ENCODE results near the gene SCYGR5.

The SCYGR5 gene

GRCh38 chr2:227706859-227707258, 40.3 kb downstream of the SCYGR5 start:
- Mint-ChIP-seq H3K27ac (no peak overlapping the region), H3K36me3 (no peaks in the 10 kb centered on the region), H3K4me3 (no peak overlapping the region), H3K9me3 (ENCODE audit: low read depth) (no peaks in the 10 kb centered on the region), H3K27me3 (peaks cover 5% of the 10 kb centered on the region), H3K4me1 (ENCODE audit: low read depth) (no peaks in the 10 kb centered on the region)

GRCh38 chr2:227707390-227707789, 40.8 kb downstream of the SCYGR5 start:
- no peak overlapping the region for H3K27ac Mint-ChIP-seq
- H3K27me3 Mint-ChIP-seq, result peaks cover 3% of the 10 kb centered on the region
- H3K4me1 Mint-ChIP-seq (ENCODE audit: low read depth), result no peaks in the 10 kb centered on the region
- H3K9me3 Mint-ChIP-seq (ENCODE audit: low read depth), result no peaks in the 10 kb centered on the region
- no peak overlapping the region for H3K4me3 Mint-ChIP-seq
- no peaks in the 10 kb centered on the region for H3K36me3 Mint-ChIP-seq

- Mint-ChIP-seq H3K27me3 (peaks cover 3% of the 10 kb centered on the region), H3K9me3 (ENCODE audit: low read depth) (no peaks in the 10 kb centered on the region), H3K36me3 (no peaks in the 10 kb centered on the region), H3K4me1 (ENCODE audit: low read depth) (no peaks in the 10 kb centered on the region), H3K27ac (no peak overlapping the region), H3K4me3 (no peak overlapping the region)
These were observed 44.4 kb downstream of the SCYGR5 start for GRCh38 chr2:227710986-227711385.

- peaks cover 5% of the 10 kb centered on the region for H3K27me3 Mint-ChIP-seq
- no peaks in the 10 kb centered on the region for H3K9me3 Mint-ChIP-seq (ENCODE audit: low read depth)
- peaks cover 3% of the 10 kb centered on the region for H3K4me1 Mint-ChIP-seq (ENCODE audit: low read depth)
- no peak overlapping the region for H3K27ac Mint-ChIP-seq
- no peak overlapping the region for H3K4me3 Mint-ChIP-seq
- H3K36me3 Mint-ChIP-seq, result no peaks in the 10 kb centered on the region
These were observed 46.7 kb downstream of the SCYGR5 start for GRCh38 chr2:227713291-227713690.

- peaks cover 8% of the 10 kb centered on the region for H3K27me3 Mint-ChIP-seq
- no peak overlapping the region for H3K27ac Mint-ChIP-seq
- H3K9me3 Mint-ChIP-seq (ENCODE audit: low read depth), result no peaks in the 10 kb centered on the region
- H3K4me3 Mint-ChIP-seq, result no peak overlapping the region
- no peaks in the 10 kb centered on the region for H3K36me3 Mint-ChIP-seq
- H3K4me1 Mint-ChIP-seq (ENCODE audit: low read depth), result peaks cover 3% of the 10 kb centered on the region
These were observed 49.9 kb downstream of the SCYGR5 start for GRCh38 chr2:227716501-227716900.

Measured in activated naive CD8-positive, alpha-beta T cell (primary cell).